Coronary artery (tissue), 2 donors: ENCODE results near the gene CELA3A.

Experiments
- DNase-seq: peaks from one replicate; pipeline ENCODE4 v3.0.0-alpha.2; 2017; ENCODE audit warnings: low spot score
- H3K27ac ChIP-seq, 2 donors: fragments of 200-600 bp; sonication (generic); one replicate each; pipeline ENCODE4 v1.5.1; 2016 to 2019
- H3K4me3 ChIP-seq: fragments of 200-600 bp; sonication (generic); 2 replicates; pipeline ENCODE4 v1.5.1; 2016; ENCODE audit warnings: mild to moderate bottlenecking, moderate library complexity
- TF ChIP-seq, protein P1 (sequence below): fragments of 200-600 bp; sonication (generic); IDR thresholded peaks from one replicate; pipeline ENCODE4 v1.5.1; 2019; ENCODE audit warnings: antibody characterized with exemption

CELA3A gene, protein sequence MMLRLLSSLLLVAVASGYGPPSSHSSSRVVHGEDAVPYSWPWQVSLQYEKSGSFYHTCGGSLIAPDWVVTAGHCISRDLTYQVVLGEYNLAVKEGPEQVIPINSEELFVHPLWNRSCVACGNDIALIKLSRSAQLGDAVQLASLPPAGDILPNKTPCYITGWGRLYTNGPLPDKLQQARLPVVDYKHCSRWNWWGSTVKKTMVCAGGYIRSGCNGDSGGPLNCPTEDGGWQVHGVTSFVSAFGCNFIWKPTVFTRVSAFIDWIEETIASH

DNA sequence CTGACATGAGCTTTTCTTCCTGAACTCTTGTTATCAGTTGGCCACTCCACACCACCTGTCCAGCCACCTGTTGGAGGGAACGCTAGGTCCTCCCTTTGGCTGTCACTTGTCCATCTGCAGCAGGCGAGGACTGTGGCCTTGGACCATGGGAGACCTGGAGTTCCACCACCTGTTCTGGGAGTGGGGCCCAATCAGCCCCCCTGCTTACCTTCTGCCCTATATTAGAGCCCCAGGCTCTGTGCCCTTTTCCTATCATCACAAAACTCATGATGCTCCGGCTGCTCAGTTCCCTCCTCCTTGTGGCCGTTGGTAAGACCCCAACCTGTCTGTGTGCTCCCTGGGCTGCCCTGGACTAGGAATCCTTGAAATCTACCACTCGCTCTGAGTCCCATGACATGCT is at the start of gene CELA3A:
CELA3A (plus strand) TSS at position 249 of the 400 bp plus-strand sequence; CDS start at position 267, 18 bp downstream.
- no peak for DNase-seq
- no peak within 1 kb of the TSS for H3K4me3 ChIP-seq
- H3K27ac ChIP-seq: no peak within 1 kb of the TSS
- TF ChIP-seq, protein P1, sequence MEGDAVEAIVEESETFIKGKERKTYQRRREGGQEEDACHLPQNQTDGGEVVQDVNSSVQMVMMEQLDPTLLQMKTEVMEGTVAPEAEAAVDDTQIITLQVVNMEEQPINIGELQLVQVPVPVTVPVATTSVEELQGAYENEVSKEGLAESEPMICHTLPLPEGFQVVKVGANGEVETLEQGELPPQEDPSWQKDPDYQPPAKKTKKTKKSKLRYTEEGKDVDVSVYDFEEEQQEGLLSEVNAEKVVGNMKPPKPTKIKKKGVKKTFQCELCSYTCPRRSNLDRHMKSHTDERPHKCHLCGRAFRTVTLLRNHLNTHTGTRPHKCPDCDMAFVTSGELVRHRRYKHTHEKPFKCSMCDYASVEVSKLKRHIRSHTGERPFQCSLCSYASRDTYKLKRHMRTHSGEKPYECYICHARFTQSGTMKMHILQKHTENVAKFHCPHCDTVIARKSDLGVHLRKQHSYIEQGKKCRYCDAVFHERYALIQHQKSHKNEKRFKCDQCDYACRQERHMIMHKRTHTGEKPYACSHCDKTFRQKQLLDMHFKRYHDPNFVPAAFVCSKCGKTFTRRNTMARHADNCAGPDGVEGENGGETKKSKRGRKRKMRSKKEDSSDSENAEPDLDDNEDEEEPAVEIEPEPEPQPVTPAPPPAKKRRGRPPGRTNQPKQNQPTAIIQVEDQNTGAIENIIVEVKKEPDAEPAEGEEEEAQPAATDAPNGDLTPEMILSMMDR: no peak

DNA sequence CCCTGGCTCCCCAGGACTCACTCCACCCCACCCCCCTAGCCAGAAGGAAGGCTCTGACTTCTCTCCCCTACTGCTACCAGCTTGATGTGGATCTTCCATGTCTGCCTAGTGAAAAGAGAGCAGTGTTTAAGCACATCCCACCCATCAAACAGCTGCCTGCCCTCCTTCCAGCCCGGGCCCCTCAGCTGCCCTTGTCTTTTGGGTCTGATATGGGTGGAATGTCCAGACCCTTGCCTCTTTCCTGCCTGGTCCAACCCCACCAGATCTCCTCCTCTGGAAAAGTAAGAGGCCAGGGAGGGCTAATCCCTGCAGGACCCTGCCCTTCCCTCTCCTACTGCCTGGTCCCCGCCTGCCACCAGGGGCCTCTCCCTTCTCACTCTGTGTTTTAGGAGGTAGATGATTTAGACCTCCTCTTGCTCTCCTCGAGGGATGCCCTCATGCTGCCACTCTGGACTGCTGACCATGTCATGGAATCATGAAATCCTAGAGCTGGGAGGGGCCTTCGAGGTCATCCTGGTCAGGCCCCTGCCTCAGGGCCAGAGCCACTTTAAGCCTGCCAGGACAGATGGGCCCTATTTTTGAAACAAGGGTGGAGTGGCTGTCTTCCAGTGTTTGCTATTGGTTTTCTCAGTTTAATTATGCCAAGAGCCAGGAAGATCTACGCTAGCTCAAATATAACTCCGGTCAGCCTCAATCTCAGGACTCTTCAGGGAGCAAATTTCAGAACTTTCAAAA is 48.5 kb upstream of the CELA3A start:
- Histone ChIP-seq H3K4me3 (no peak overlapping the region), H3K27ac (no peak overlapping the region)
- TF ChIP-seq, protein P1: no peak
- DNase-seq: no peak

DNA sequence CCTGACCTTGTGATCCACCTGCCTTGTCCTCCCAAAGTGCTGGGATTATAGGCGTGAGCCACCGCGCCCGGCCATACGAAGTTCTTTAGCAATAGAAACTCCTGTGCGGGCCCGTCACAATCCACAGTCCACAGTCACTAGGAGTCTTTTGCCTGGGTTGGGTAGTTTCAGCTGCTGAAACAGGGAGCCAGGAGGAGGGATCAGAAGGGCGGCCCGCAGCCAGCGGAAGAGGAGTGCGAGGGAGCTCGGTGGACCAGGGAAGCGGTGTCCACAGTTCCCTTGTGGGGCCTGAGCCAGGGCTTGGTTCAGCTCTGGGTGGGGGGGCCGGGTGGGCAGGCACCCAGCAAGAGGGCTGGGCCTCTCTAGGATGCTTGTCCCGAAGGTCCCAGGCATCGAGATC is 46.4 kb upstream of the CELA3A start:
- Histone ChIP-seq H3K4me3 (no peak overlapping the region), H3K27ac (peak overlapping the region; percentile 59 to 61)
- TF ChIP-seq, protein P1: no peak
- no peak for DNase-seq

DNA sequence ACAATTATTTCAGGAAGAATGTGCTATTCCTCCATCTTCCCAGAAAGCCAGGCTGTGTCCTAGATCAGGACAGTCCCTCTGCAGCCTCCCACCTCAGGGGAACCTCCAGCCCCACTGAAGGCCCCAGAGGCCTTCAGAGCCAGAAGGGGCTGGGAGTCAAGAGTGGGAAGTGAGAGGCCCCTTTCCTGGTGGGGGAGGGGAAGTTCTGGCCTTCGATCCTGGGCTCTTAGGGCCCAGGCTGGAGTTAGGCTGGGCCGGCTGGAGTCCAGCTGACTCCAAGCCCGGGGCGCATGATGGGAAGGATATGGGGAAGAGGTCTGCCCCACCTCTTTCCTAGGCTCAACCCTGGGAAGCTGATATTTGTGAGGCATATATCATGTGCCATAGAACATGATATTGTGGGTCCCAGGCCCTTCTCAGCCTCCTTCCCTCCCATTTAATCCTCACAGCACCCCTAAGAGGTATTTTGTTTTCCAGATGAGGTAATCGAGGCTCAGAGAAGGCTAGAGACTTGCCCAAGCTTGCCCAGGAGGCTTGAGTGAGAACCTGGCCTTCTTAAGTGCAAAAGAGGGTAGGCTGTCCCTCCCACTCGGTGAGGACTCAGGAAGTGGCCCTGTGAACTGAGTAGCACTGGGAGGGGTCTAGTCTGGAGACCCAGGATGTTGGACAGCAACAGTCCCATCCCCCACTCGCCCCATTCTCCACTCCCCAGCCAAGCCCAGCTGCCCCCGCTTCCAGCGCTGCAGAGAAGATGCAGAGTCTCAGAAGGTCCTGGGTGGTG is 45.8 kb upstream of the CELA3A start:
- TF ChIP-seq, protein P1: no peak
- peak overlapping the region; percentile 59 to 61 for H3K27ac ChIP-seq
- no peak for DNase-seq
- no peak overlapping the region for H3K4me3 ChIP-seq

DNA sequence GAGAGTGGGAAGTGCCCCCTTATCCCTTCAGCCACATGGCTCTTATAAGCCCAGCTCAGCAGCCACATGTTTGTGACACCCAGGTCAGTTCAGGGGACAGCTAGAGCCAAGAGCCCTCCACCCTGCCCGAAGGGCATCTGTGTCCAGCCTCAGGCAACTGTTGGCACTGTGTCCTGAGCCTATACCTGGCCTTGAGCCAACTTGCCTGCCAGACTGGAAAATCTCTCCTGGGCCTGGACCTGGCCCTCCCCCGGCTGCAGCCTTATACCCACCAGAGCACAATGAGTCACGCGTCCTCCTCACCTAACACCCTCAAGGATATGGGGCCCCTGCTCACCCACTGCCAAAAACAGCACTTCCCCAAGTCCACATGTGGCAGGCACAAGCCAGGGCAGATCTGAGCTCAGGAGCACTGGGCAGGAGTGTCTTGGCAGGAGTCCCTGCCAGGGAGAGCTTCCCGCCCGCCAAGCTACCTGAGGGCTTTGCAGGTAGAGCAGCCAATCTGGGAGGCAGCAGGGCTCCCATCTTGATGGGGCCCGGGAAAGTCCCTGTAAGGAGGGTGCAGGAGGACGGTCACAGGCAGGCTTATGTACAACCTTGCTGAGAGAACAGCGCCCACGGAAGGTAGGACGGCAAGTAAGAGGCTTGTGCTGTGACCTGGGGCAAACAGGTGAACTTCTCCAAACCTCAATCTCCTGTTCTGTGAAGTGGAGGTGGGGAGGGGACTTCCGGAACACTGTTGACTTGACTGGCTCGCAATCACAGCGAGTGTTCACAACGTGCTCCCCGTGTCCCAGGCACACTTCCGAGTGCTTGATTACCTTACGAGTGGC is 44.5 kb upstream of the CELA3A start:
- peak overlapping the region; percentile 8 to 59 for H3K27ac ChIP-seq
- no peak overlapping the region for H3K4me3 ChIP-seq
- DNase-seq: no peak
- TF ChIP-seq, protein P1: no peak

DNA sequence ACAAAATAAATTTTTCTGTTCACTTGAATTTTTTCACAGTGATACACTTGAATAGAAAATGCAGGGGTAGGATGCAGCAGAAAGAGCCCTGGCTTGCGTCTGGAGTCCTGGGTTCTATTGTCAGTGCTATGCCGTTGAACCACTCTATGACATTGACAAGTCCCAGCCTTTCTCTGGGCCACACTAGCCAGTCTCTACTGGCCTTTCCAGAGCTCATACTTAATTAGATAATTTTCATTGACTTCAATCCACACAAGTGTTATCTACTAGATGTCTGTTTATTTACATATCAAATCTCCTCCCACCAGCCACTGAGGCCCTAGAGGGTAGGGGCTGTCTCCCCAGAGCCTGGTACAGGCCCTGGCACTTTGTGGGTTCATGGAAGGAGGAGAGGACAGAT is 40.1 kb upstream of the CELA3A start:
- TF ChIP-seq, protein P1: no peak
- DNase-seq: no peak
- Histone ChIP-seq H3K4me3 (no peak overlapping the region), H3K27ac (peak overlapping the region in 1 of 2 donors; percentile 3)
